Measurements from ENCODE around the gene ITGB1BP1. TPM values are rescaled to one million over a fixed set of nuclear protein-coding genes. Genes with fewer than 3 reads are reported as not detected.

Gene ITGB1BP1
- total RNA-seq, 5 donors from 2014 or later (not counting 1 experiment from before 2014, with no cell fraction given) = 46.5 to 76.7 (median 69.0) TPM

- no peak for DNase-seq
- H3K9me3 ChIP-seq = no peaks in the 10 kb centered on the region
- peaks cover 0 to 13% of the 10 kb centered on the region in 2 experiments for H3K4me1 ChIP-seq (ENCODE audit: control insufficient read depth in 1 of 2, extremely low read depth in 1 of 2, insufficient read depth in 2 of 2, low read length in 2 of 2)
- Mint-ChIP-seq H3K36me3 (peaks cover 40% of the 10 kb centered on the region), H3K27ac (no peak overlapping the region), H3K4me3 (no peak overlapping the region), H3K9me3 (no peaks in the 10 kb centered on the region), H3K27me3 (no peaks in the 10 kb centered on the region), H3K4me1 (peaks cover 34 to 43% (median 39%) of the 10 kb centered on the region in 3 donors)
- H3K27ac ChIP-seq (ENCODE audit: low read length) = no peak overlapping the region
- H3K4me3 ChIP-seq (ENCODE audit: control insufficient read depth in 1 of 2, extremely low read depth in 1 of 2, low read length in 1 of 2) = no peak overlapping the region
- peaks cover 5 to 27% of the 10 kb centered on the region in 2 donors for H3K36me3 ChIP-seq (ENCODE audit: control insufficient read depth in 2 of 2, extremely low read depth in 1 of 2, insufficient read depth in 1 of 2, low read length in 1 of 2)
- ChIA-PET CTCF (interaction anchor here in 1 of 2 donors (0.6 kb wide), 1 partner anchor 1694 kb away, joined by 3 read pairs; no protein-coding TSS in a partner anchor), POLR2A (no interaction called here)
- ATAC-seq (replicated peaks in 1 of 4) = no peak
- WGBS (ENCODE audit: insufficient coverage) = 91% methylated on average over 15 of the region's 16 CpGs
- no peaks in the 10 kb centered on the region for H3K27me3 ChIP-seq (replicated peaks in 1 of 2; ENCODE audit: control insufficient read depth in 2 of 2, extremely low read depth in 1 of 2, insufficient read depth in 2 of 2, low read length in 1 of 2)
Observed at GRCh38 chr2:9415516-9416169, 7.7 kb downstream of the ITGB1BP1 start.

GRCh38 chr2:9412781-9413180, 10.5 kb downstream of the ITGB1BP1 start:
- H3K27ac Mint-ChIP-seq = no peak overlapping the region
- POLR2A ChIA-PET = interaction anchor here in 1 of 2 donors (0.6 kb wide), 1 partner anchor 49 kb away, joined by 6 read pairs; no protein-coding TSS in a partner anchor
- Histone ChIP-seq H3K27me3 (replicated peaks in 1 of 2; ENCODE audit: control insufficient read depth in 2 of 2, extremely low read depth in 1 of 2, insufficient read depth in 2 of 2, low read length in 1 of 2) (no peaks in the 10 kb centered on the region), H3K27ac (ENCODE audit: low read length) (no peak overlapping the region), H3K4me1 (ENCODE audit: control insufficient read depth in 1 of 2, extremely low read depth in 1 of 2, insufficient read depth in 2 of 2, low read length in 2 of 2) (peaks cover 0 to 9% of the 10 kb centered on the region in 2 experiments), H3K36me3 (ENCODE audit: control insufficient read depth in 2 of 2, extremely low read depth in 1 of 2, insufficient read depth in 1 of 2, low read length in 1 of 2) (peaks cover 9 to 38% of the 10 kb centered on the region in 2 donors), H3K4me3 (ENCODE audit: control insufficient read depth in 1 of 2, extremely low read depth in 1 of 2, low read length in 1 of 2) (no peak overlapping the region), H3K9me3 (no peaks in the 10 kb centered on the region)
- CTCF ChIA-PET = no interaction called here
- 100% methylated on average over 1 of the region's 7 CpGs for WGBS (ENCODE audit: insufficient coverage)
- no peaks in the 10 kb centered on the region for H3K9me3 Mint-ChIP-seq
- ATAC-seq (replicated peaks in 1 of 4) (no peak), DNase-seq (no peak)
- peaks cover 20 to 21% (median 21%) of the 10 kb centered on the region in 3 donors for H3K4me1 Mint-ChIP-seq
- H3K36me3 Mint-ChIP-seq = peaks cover 39% of the 10 kb centered on the region
- no peaks in the 10 kb centered on the region for H3K27me3 Mint-ChIP-seq
- H3K4me3 Mint-ChIP-seq = no peak overlapping the region

DNA sequence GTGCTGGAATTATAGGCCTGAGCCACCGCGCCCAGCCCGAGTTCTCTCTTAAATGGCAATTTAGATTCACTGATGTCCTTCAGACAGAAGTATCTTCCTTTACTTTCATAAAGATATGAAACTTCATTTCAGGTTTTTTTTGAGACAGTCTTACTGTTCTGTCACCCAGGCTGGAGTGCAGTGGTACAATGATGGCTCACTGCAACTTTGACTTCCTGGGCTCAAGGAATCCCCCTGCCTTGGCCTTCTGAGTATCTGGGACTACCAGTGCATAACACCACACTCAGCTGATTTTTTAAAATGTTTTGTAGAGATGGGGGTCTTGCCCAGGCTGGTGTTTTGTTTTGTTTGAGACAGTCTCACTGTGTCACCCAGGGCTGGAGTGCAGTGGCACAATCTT, 13.2 kb downstream of the ITGB1BP1 start:
- H3K4me3 ChIP-seq (ENCODE audit: control insufficient read depth in 1 of 2, extremely low read depth in 1 of 2, low read length in 1 of 2) = no peak overlapping the region
- H3K27me3 ChIP-seq (replicated peaks in 1 of 2; ENCODE audit: control insufficient read depth in 2 of 2, extremely low read depth in 1 of 2, insufficient read depth in 2 of 2, low read length in 1 of 2) = no peaks in the 10 kb centered on the region
- H3K4me3 Mint-ChIP-seq = no peak overlapping the region
- peaks cover 45% of the 10 kb centered on the region for H3K36me3 Mint-ChIP-seq
- H3K9me3 ChIP-seq = no peaks in the 10 kb centered on the region
- H3K36me3 ChIP-seq (ENCODE audit: control insufficient read depth in 2 of 2, extremely low read depth in 1 of 2, insufficient read depth in 1 of 2, low read length in 1 of 2) = peaks cover 4 to 56% of the 10 kb centered on the region in 2 donors
- no peaks in the 10 kb centered on the region for H3K4me1 ChIP-seq (ENCODE audit: control insufficient read depth in 1 of 2, extremely low read depth in 1 of 2, insufficient read depth in 2 of 2, low read length in 2 of 2)
- no peak overlapping the region for H3K27ac ChIP-seq (ENCODE audit: low read length)
- CTCF ChIA-PET = no interaction called here
- H3K27ac Mint-ChIP-seq = no peak overlapping the region
- H3K4me1 Mint-ChIP-seq = peaks cover 6 to 9% (median 9%) of the 10 kb centered on the region in 3 donors
- POLR2A ChIA-PET = no interaction called here
- 100% methylated on average over 1 of the region's 3 CpGs for WGBS (ENCODE audit: insufficient coverage)
- ATAC-seq (replicated peaks in 1 of 4) (no peak), DNase-seq (no peak)
- H3K27me3 Mint-ChIP-seq = no peaks in the 10 kb centered on the region
- H3K9me3 Mint-ChIP-seq = no peaks in the 10 kb centered on the region

DNA sequence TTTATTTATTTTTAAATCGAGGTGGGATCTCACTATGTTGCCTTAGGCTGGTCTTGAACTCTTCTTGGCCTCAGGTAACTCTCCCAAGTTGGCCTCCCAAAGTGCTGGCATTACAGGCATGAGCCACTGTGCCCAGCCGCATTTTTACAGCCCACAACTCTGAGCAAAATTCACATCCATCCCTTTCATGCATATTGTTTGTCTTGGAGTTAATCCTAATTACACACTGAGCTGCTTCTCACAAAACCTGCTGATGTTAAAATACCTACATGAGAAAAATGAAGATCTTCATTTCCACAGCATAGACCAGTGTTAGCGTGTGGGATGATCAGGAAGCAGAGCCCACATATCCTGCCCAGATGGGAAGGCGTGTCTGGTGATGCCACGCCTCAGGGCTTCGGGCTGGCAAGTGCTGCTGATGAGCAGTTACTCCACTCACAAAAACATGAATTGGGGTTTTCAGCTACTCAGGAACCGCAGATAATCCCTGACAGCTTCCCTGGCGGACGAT, 14.6 kb downstream of the ITGB1BP1 start:
- H3K4me3 Mint-ChIP-seq = no peak overlapping the region
- no peak for DNase-seq
- no peaks in the 10 kb centered on the region for H3K9me3 Mint-ChIP-seq
- WGBS (ENCODE audit: insufficient coverage) = 95% methylated on average over 8 of the region's 9 CpGs
- H3K27ac Mint-ChIP-seq = no peak overlapping the region
- H3K9me3 ChIP-seq = no peaks in the 10 kb centered on the region
- peaks cover 4 to 56% of the 10 kb centered on the region in 2 donors for H3K36me3 ChIP-seq (ENCODE audit: control insufficient read depth in 2 of 2, extremely low read depth in 1 of 2, insufficient read depth in 1 of 2, low read length in 1 of 2)
- CTCF ChIA-PET = no interaction called here
- POLR2A ChIA-PET = no interaction called here
- H3K4me1 ChIP-seq (ENCODE audit: control insufficient read depth in 1 of 2, extremely low read depth in 1 of 2, insufficient read depth in 2 of 2, low read length in 2 of 2) = no peaks in the 10 kb centered on the region
- no peaks in the 10 kb centered on the region for H3K27me3 Mint-ChIP-seq
- no peak overlapping the region for H3K4me3 ChIP-seq (ENCODE audit: control insufficient read depth in 1 of 2, extremely low read depth in 1 of 2, low read length in 1 of 2)
- peaks cover 39% of the 10 kb centered on the region for H3K36me3 Mint-ChIP-seq
- ATAC-seq (replicated peaks in 1 of 4) = no peak
- H3K27me3 ChIP-seq (replicated peaks in 1 of 2; ENCODE audit: control insufficient read depth in 2 of 2, extremely low read depth in 1 of 2, insufficient read depth in 2 of 2, low read length in 1 of 2) = no peaks in the 10 kb centered on the region
- no peak overlapping the region for H3K27ac ChIP-seq (ENCODE audit: low read length)
- H3K4me1 Mint-ChIP-seq = no peaks in the 10 kb centered on the region

- Mint-ChIP-seq H3K9me3 (no peaks in the 10 kb centered on the region), H3K36me3 (peaks cover 36% of the 10 kb centered on the region), H3K27ac (no peak overlapping the region), H3K4me1 (no peaks in the 10 kb centered on the region), H3K4me3 (no peak overlapping the region), H3K27me3 (no peaks in the 10 kb centered on the region)
- WGBS (ENCODE audit: insufficient coverage) = 95% methylated on average over 8 of the region's 8 CpGs
- Histone ChIP-seq H3K27ac (ENCODE audit: low read length) (no peak overlapping the region), H3K36me3 (ENCODE audit: control insufficient read depth in 2 of 2, extremely low read depth in 1 of 2, insufficient read depth in 1 of 2, low read length in 1 of 2) (peaks cover 4 to 49% of the 10 kb centered on the region in 2 donors), H3K9me3 (no peaks in the 10 kb centered on the region), H3K4me3 (ENCODE audit: control insufficient read depth in 1 of 2, extremely low read depth in 1 of 2, low read length in 1 of 2) (no peak overlapping the region), H3K27me3 (replicated peaks in 1 of 2; ENCODE audit: control insufficient read depth in 2 of 2, extremely low read depth in 1 of 2, insufficient read depth in 2 of 2, low read length in 1 of 2) (no peaks in the 10 kb centered on the region), H3K4me1 (ENCODE audit: control insufficient read depth in 1 of 2, extremely low read depth in 1 of 2, insufficient read depth in 2 of 2, low read length in 2 of 2) (no peaks in the 10 kb centered on the region)
- CTCF ChIA-PET = no interaction called here
- ATAC-seq (replicated peaks in 1 of 4) = no peak
- POLR2A ChIA-PET = no interaction called here
- no peak for DNase-seq
Observed at GRCh38 chr2:9407363-9407811, 15.9 kb downstream of the ITGB1BP1 start.

DNA sequence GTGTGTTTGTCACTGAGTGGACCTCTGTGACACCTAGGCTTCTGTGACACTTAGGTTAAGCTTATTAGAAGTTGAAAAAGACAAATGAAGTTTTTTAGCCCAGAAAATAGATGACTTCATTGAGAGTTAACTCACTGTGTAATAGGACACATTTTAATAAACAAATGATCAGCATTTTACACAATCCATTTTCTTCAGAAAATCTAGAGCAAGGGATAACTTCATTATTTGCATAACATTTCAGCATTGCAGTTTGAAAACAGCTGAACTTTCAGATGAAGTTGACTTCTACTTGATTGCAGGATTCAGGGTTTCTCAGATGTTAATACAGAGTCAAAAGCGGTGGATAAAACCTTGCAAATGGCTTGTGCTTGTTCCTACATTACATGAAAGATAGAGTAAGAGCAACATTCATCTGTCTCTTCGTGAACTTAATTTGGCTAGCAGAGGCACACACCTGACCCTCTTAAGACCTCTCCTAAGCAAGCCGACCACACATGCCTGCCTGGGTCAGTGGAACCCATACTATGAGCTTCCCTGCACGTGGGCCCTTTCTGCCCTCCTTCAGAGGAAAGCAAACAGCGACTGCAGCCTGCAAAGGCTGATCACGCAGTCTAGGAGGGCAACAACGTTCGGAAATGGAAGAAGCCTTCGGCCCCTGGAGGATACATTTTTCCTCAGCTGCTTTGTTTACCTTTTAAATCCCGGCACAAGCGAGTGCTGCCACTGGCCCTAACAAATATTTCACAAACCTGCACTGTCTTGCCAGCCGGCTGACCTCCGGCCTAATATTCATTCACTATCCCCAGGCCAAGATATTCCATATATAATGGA, 16.6 kb downstream of the ITGB1BP1 start:
- H3K36me3 Mint-ChIP-seq = peaks cover 31% of the 10 kb centered on the region
- no peaks in the 10 kb centered on the region for H3K4me1 Mint-ChIP-seq
- H3K4me3 Mint-ChIP-seq = no peak overlapping the region
- no peak overlapping the region for H3K4me3 ChIP-seq (ENCODE audit: control insufficient read depth in 1 of 2, extremely low read depth in 1 of 2, low read length in 1 of 2)
- H3K9me3 ChIP-seq = no peaks in the 10 kb centered on the region
- no peaks in the 10 kb centered on the region for H3K27me3 Mint-ChIP-seq
- CTCF ChIA-PET = no interaction called here
- H3K27me3 ChIP-seq (replicated peaks in 1 of 2; ENCODE audit: control insufficient read depth in 2 of 2, extremely low read depth in 1 of 2, insufficient read depth in 2 of 2, low read length in 1 of 2) = no peaks in the 10 kb centered on the region
- DNase-seq (no peak), ATAC-seq (replicated peaks in 1 of 4) (no peak)
- 93% methylated on average over 8 of the region's 13 CpGs for WGBS (ENCODE audit: insufficient coverage)
- POLR2A ChIA-PET = no interaction called here
- peaks cover 4 to 45% of the 10 kb centered on the region in 2 donors for H3K36me3 ChIP-seq (ENCODE audit: control insufficient read depth in 2 of 2, extremely low read depth in 1 of 2, insufficient read depth in 1 of 2, low read length in 1 of 2)
- H3K27ac ChIP-seq (ENCODE audit: low read length) = no peak overlapping the region
- no peaks in the 10 kb centered on the region for H3K4me1 ChIP-seq (ENCODE audit: control insufficient read depth in 1 of 2, extremely low read depth in 1 of 2, insufficient read depth in 2 of 2, low read length in 2 of 2)
- no peaks in the 10 kb centered on the region for H3K9me3 Mint-ChIP-seq
- no peak overlapping the region for H3K27ac Mint-ChIP-seq

All from T-cell (primary cell).